Coronary artery (tissue), 2 donors: ENCODE data around the gene OPCML.

Experiments
- DNase-seq: peaks from one replicate; pipeline ENCODE4 v3.0.0-alpha.2; 2017; ENCODE audit warnings: low spot score
- H3K27ac ChIP-seq, 2 donors: fragments of 200-600 bp; sonication (generic); one replicate each; pipeline ENCODE4 v1.5.1; 2016 to 2019
- H3K4me3 ChIP-seq: fragments of 200-600 bp; sonication (generic); 2 replicates; pipeline ENCODE4 v1.5.1; 2016; ENCODE audit warnings: mild to moderate bottlenecking, moderate library complexity
- TF ChIP-seq, protein P1 (sequence below): fragments of 200-600 bp; sonication (generic); IDR thresholded peaks from one replicate; pipeline ENCODE4 v1.5.1; 2019; ENCODE audit warnings: antibody characterized with exemption

The OPCML gene

DNA sequence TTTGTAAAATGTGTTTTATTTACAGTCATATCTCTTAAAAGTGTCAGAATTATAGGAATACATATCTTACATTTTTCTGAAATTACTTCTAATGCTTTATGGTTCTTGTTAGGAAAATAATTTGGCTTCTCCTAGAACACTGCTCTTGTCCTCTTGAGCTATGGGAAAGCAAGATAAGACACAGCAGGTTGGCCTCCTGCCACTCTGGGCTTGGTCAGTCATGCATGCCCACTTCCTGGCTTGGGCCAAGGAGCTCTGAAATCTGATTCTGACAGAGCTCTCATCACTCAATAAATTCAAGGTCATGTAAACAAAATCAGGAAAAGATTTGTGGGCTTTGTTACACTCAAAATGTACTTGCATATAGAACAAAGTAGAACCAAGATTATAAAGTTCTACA, 1036.0 kb downstream of the OPCML start:
- Histone ChIP-seq H3K27ac (no peak overlapping the region), H3K4me3 (no peak overlapping the region)
- DNase-seq, result no peak
- TF ChIP-seq, protein P1, sequence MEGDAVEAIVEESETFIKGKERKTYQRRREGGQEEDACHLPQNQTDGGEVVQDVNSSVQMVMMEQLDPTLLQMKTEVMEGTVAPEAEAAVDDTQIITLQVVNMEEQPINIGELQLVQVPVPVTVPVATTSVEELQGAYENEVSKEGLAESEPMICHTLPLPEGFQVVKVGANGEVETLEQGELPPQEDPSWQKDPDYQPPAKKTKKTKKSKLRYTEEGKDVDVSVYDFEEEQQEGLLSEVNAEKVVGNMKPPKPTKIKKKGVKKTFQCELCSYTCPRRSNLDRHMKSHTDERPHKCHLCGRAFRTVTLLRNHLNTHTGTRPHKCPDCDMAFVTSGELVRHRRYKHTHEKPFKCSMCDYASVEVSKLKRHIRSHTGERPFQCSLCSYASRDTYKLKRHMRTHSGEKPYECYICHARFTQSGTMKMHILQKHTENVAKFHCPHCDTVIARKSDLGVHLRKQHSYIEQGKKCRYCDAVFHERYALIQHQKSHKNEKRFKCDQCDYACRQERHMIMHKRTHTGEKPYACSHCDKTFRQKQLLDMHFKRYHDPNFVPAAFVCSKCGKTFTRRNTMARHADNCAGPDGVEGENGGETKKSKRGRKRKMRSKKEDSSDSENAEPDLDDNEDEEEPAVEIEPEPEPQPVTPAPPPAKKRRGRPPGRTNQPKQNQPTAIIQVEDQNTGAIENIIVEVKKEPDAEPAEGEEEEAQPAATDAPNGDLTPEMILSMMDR, result no peak

DNA sequence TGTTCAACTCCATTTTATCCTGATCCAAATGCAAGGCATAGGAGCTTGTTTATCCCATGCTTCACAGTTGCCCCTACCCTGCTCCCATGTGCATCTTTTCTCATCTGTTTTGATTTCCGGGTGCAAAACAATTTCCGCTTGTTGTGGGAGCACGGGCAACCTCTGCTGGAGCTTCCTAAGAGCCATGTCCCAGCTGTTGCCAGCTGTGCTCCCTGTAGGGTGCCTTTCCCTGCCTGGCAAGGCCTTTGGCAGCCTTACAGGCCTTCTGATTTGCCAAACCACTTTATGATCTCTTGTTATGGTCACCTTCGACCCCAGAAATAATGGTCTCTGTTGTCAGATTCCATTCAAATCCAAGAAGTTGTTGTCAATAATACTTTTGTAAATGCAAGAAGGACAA, 1038.5 kb downstream of the OPCML start:
- no peak overlapping the region for H3K27ac ChIP-seq
- no peak overlapping the region for H3K4me3 ChIP-seq
- TF ChIP-seq, protein P1, result no peak
- DNase-seq, result no peak

GRCh38 chr11:132490978-132491377, 1041.3 kb downstream of the OPCML start:
- Histone ChIP-seq H3K4me3 (no peak overlapping the region), H3K27ac (no peak overlapping the region)
- TF ChIP-seq, protein P1, result no peak
- DNase-seq, result no peak

GRCh38 chr11:132486060-132486459, 1046.2 kb downstream of the OPCML start:
- DNase-seq, result no peak
- Histone ChIP-seq H3K4me3 (no peak overlapping the region), H3K27ac (no peak overlapping the region)
- TF ChIP-seq, protein P1, result no peak

DNA sequence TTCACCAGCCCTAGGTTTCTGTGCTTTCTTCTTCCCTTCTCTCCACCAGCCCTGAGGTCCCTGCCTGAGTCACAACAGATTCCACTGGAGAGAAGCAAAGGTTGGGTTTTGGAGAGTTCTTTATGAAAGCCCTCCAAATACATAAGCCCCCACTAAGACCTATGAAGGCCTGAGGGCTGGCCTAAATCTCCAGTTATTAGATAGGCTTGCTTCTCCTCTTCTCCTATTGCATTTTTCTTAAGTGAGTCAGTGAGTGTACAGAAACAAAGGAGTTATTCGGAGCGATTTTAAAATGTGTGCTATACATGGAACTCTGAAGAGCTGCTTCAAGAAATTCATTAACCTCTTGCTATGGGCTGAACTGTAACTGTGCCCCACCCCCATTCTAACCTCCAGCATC, 1057.3 kb downstream of the OPCML start:
- TF ChIP-seq, protein P1, result no peak
- H3K4me3 ChIP-seq, result no peak overlapping the region
- no peak for DNase-seq
- H3K27ac ChIP-seq, result no peak overlapping the region

GRCh38 chr11:132472411-132473172, 1059.7 kb downstream of the OPCML start:
- no peak for DNase-seq
- TF ChIP-seq, protein P1, result no peak
- no peak overlapping the region for H3K4me3 ChIP-seq
- H3K27ac ChIP-seq, result no peak overlapping the region

DNA sequence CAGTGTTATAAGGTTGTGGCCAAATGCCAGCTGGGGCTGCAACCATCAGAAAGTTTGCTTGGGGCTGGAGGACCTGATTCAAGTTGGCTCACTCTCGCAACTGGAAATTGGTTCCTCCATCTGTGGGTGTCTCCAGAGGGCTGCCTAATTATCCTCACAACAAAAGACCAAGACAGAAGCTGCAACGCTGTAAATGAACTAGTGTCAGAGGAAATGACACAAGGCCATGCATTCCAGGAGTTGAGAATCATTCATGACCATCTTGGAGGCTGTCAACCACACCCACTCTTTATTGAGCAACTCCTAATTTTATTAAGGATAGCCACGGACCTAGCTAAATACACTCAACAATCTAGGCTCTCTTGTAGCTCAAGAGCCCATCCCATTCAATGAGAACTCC, 1060.8 kb downstream of the OPCML start:
- TF ChIP-seq, protein P1, result no peak
- no peak overlapping the region for H3K4me3 ChIP-seq
- H3K27ac ChIP-seq, result no peak overlapping the region
- DNase-seq, result no peak
